Mononuclear cell (primary cell): ENCODE measurements around the gene ORAI1. TPM values are rescaled to one million over a fixed set of nuclear protein-coding genes. Genes with fewer than 3 reads are reported as not detected.
"Not testable (repeated sequence)": the region's sequence is repeated elsewhere in the genome, so short reads cannot be mapped to it uniquely, and the experiment has no call there.

ENCODE experiments used
- H3K27me3 ChIP-seq: 2 replicates; pipeline ENCODE4 v1.6.0; 2011; ENCODE audit warnings: low read length, control low read depth; ENCODE audit not compliant: insufficient read depth
- H3K4me1 ChIP-seq: 2 replicates; pipeline ENCODE4 v1.5.1; 2011; ENCODE audit warnings: mild to moderate bottlenecking, low read length, control low read depth; ENCODE audit not compliant: insufficient read depth
- H3K4me3 ChIP-seq: 2 replicates; pipeline ENCODE4 v1.5.1; 2011; ENCODE audit warnings: mild to moderate bottlenecking, low read length, moderate library complexity
- H3K9me3 ChIP-seq: 2 replicates; pipeline ENCODE4 v1.5.1; 2011; ENCODE audit warnings: low read depth, mild to moderate bottlenecking, control low read depth, low read length
- total RNA-seq: library from RNA; depleted of rRNA; stranded (reverse); fragments of >200 nt; gene quantifications from one replicate; pipeline ENCODE4 v1.2.3, GENCODE V29; 2012

Gene ORAI1
- total RNA-seq, 1 donor = 31.3 TPM

GRCh38 chr12:121651320-121651719, 25.0 kb downstream of the ORAI1 start:
- Histone ChIP-seq H3K27me3 (no peaks in the 10 kb centered on the region), H3K4me1 (peaks cover 40% of the 10 kb centered on the region), H3K4me3 (no peak overlapping the region)

GRCh38 chr12:121652767-121653497, 26.6 kb downstream of the ORAI1 start:
- no peaks in the 10 kb centered on the region for H3K9me3 ChIP-seq
- H3K27me3 ChIP-seq = no peaks in the 10 kb centered on the region
- peaks cover 52% of the 10 kb centered on the region for H3K4me1 ChIP-seq
- H3K4me3 ChIP-seq = no peak overlapping the region

More at GRCh38 chr12:121651320-121651719, 25.0 kb downstream of the ORAI1 start:
- H3K9me3 ChIP-seq = no peaks in the 10 kb centered on the region

GRCh38 chr12:121653999-121654398, 27.7 kb downstream of the ORAI1 start:
- H3K4me1 ChIP-seq = peaks cover 57% of the 10 kb centered on the region
- no peak overlapping the region for H3K4me3 ChIP-seq
- no peaks in the 10 kb centered on the region for H3K9me3 ChIP-seq
- H3K27me3 ChIP-seq = no peaks in the 10 kb centered on the region

GRCh38 chr12:121656122-121656521, 29.8 kb downstream of the ORAI1 start:
- no peaks in the 10 kb centered on the region for H3K9me3 ChIP-seq
- peaks cover 57% of the 10 kb centered on the region for H3K4me1 ChIP-seq
- no peaks in the 10 kb centered on the region for H3K27me3 ChIP-seq
- H3K4me3 ChIP-seq = no peak overlapping the region

GRCh38 chr12:121657305-121658008, 31.1 kb downstream of the ORAI1 start:
- Histone ChIP-seq H3K9me3 (no peaks in the 10 kb centered on the region), H3K27me3 (no peaks in the 10 kb centered on the region), H3K4me1 (peaks cover 70% of the 10 kb centered on the region), H3K4me3 (no peak overlapping the region)

- peaks cover 96% of the 10 kb centered on the region for H3K4me1 ChIP-seq
- H3K27me3 ChIP-seq, H3K4me3 ChIP-seq, H3K9me3 ChIP-seq: not testable (repeated sequence)
Measured at GRCh38 chr12:121661353-121662105, 35.2 kb downstream of the ORAI1 start.

- Histone ChIP-seq H3K4me1 (peaks cover 89% of the 10 kb centered on the region), H3K27me3 (no peaks in the 10 kb centered on the region), H3K4me3 (peak overlapping the region; percentile 69), H3K9me3 (no peaks in the 10 kb centered on the region)
Measured at GRCh38 chr12:121663610-121663929, 37.2 kb downstream of the ORAI1 start.

GRCh38 chr12:121666829-121667228, 40.5 kb downstream of the ORAI1 start:
- H3K27me3 ChIP-seq, H3K4me3 ChIP-seq, H3K9me3 ChIP-seq: not testable (repeated sequence)
- peaks cover 68% of the 10 kb centered on the region for H3K4me1 ChIP-seq

- Histone ChIP-seq H3K27me3 (no peaks in the 10 kb centered on the region), H3K9me3 (no peaks in the 10 kb centered on the region), H3K4me1 (peaks cover 63% of the 10 kb centered on the region), H3K4me3 (no peak overlapping the region)
Measured at GRCh38 chr12:121668750-121669520, 42.6 kb downstream of the ORAI1 start.

GRCh38 chr12:121669521-121669900, 43.2 kb downstream of the ORAI1 start, which contains the start of gene MORN3:
MORN3 (minus strand) TSS chr12:121669654; CDS start chr12:121669483, 171 bp downstream.
- Histone ChIP-seq H3K27me3 (no peaks in the 10 kb centered on the region), H3K4me1 (peaks cover 58% of the 10 kb centered on the region), H3K9me3 (no peaks in the 10 kb centered on the region), H3K4me3 (no peak within 1 kb of the TSS)

GRCh38 chr12:121673013-121673511, 46.7 kb downstream of the ORAI1 start:
- H3K27me3 ChIP-seq = no peaks in the 10 kb centered on the region
- no peaks in the 10 kb centered on the region for H3K9me3 ChIP-seq
- H3K4me1 ChIP-seq = peaks cover 31% of the 10 kb centered on the region
- no peak overlapping the region for H3K4me3 ChIP-seq

GRCh38 chr12:121676190-121676589, 49.9 kb downstream of the ORAI1 start:
- peaks cover 21% of the 10 kb centered on the region for H3K4me1 ChIP-seq
- H3K4me3 ChIP-seq = no peak overlapping the region
- H3K9me3 ChIP-seq = no peaks in the 10 kb centered on the region
- H3K27me3 ChIP-seq = no peaks in the 10 kb centered on the region

- Histone ChIP-seq H3K4me3 (no peak overlapping the region), H3K9me3 (no peaks in the 10 kb centered on the region), H3K27me3 (no peaks in the 10 kb centered on the region), H3K4me1 (peaks cover 5% of the 10 kb centered on the region)
Measured at GRCh38 chr12:121678305-121678704, 52.0 kb downstream of the ORAI1 start.

GRCh38 chr12:121678716-121679300, 52.5 kb downstream of the ORAI1 start:
- Histone ChIP-seq H3K27me3 (no peaks in the 10 kb centered on the region), H3K9me3 (no peaks in the 10 kb centered on the region), H3K4me1 (peaks cover 5% of the 10 kb centered on the region), H3K4me3 (no peak overlapping the region)
